HG03039 (cell line): ENCODE measurements around the gene ANAPC5.
"Not testable (repeated sequence)": the region's sequence is repeated elsewhere in the genome, so short reads cannot be mapped to it uniquely, and the experiment has no call there.

Source experiments
- ATAC-seq: cut with Tn5 transposase; IDR thresholded peaks from one replicate; pipeline ENCODE4 v1.9.1; 2021; ENCODE audit warnings: mild to moderate bottlenecking, moderate library complexity; ENCODE audit not compliant: unreplicated experiment

The ANAPC5 gene

GRCh38 chr12:121287267-121287954, 64.8 kb downstream of the ANAPC5 start:
- ATAC-seq: no peak

- no peak for ATAC-seq
Measured at GRCh38 chr12:121285856-121286255, 66.4 kb downstream of the ANAPC5 start.

GRCh38 chr12:121284551-121285390, 67.4 kb downstream of the ANAPC5 start:
- ATAC-seq: no peak

- no peak for ATAC-seq
Measured at GRCh38 chr12:121283841-121284240, 68.4 kb downstream of the ANAPC5 start.

GRCh38 chr12:121283388-121283787, 68.8 kb downstream of the ANAPC5 start:
- ATAC-seq: no peak

- ATAC-seq: not testable (repeated sequence)
Measured at GRCh38 chr12:121282910-121283309, 69.3 kb downstream of the ANAPC5 start.

- ATAC-seq: no peak
Measured at GRCh38 chr12:121282072-121282742, 70.0 kb downstream of the ANAPC5 start.

GRCh38 chr12:121281116-121281515, 71.1 kb downstream of the ANAPC5 start:
- not testable (repeated sequence) for ATAC-seq

GRCh38 chr12:121280531-121280930, 71.7 kb downstream of the ANAPC5 start:
- not testable (repeated sequence) for ATAC-seq

- no peak for ATAC-seq
Measured at GRCh38 chr12:121279507-121279915, 72.7 kb downstream of the ANAPC5 start.

GRCh38 chr12:121279071-121279375, 73.2 kb downstream of the ANAPC5 start:
- no peak for ATAC-seq

GRCh38 chr12:121278169-121279070, 73.8 kb downstream of the ANAPC5 start:
- ATAC-seq: no peak

- ATAC-seq: no peak
Measured at GRCh38 chr12:121277374-121277759, 74.8 kb downstream of the ANAPC5 start.

GRCh38 chr12:121274036-121274763, 78.0 kb downstream of the ANAPC5 start:
- ATAC-seq: no peak

- ATAC-seq: no peak
Measured at GRCh38 chr12:121273364-121273896, 78.8 kb downstream of the ANAPC5 start.

GRCh38 chr12:121267822-121268221, 84.4 kb downstream of the ANAPC5 start:
- ATAC-seq: no peak

- ATAC-seq: no peak
Measured at GRCh38 chr12:121264951-121265515, 87.2 kb downstream of the ANAPC5 start.

- ATAC-seq: no peak
Measured at GRCh38 chr12:121264135-121264534, 88.1 kb downstream of the ANAPC5 start.

- no peak for ATAC-seq
Measured at GRCh38 chr12:121263206-121263935, 88.8 kb downstream of the ANAPC5 start.
